ENCODE data around the gene GPT2. TPM values are rescaled to one million over a fixed set of nuclear protein-coding genes. Genes with fewer than 3 reads are reported as not detected.

The GPT2 gene
- total RNA-seq, 1 donor from 2014 or later: 70.2 TPM

- Histone ChIP-seq H3K79me2 (ENCODE audit: insufficient read depth, low read length) (peaks cover 22% of the 10 kb centered on the region), H3K4me1 (ENCODE audit: insufficient read depth, low read length) (peaks cover 24% of the 10 kb centered on the region), H3K36me3 (ENCODE audit: insufficient read depth, low read length) (no peaks in the 10 kb centered on the region), H3K9me3 (ENCODE audit: insufficient read depth, low read depth, low read length) (no peaks in the 10 kb centered on the region), H2AFZ (ENCODE audit: low read depth, low read length) (peak overlapping the region; percentile 99), H3K27ac (ENCODE audit: low read depth, low read length) (no peak overlapping the region), H3K4me3 (ENCODE audit: insufficient read depth, low read depth, low read length) (peak overlapping the region; percentile 88), H3K27me3 (ENCODE audit: insufficient read depth, low read length) (no peaks in the 10 kb centered on the region), H3K4me2 (ENCODE audit: low read length) (peak overlapping the region; percentile 95), H4K20me1 (ENCODE audit: insufficient read depth, low read length) (peaks cover 21% of the 10 kb centered on the region), H3K9ac (ENCODE audit: low read length) (peak overlapping the region; percentile 78)
- Mint-ChIP-seq H3K27me3 (ENCODE audit: low read depth, unreplicated experiment) (peaks cover 9% of the 10 kb centered on the region), H3K4me1 (ENCODE audit: low read depth, unreplicated experiment) (peaks cover 24% of the 10 kb centered on the region), H3K27ac (ENCODE audit: unreplicated experiment) (peak overlapping the region; percentile 97), H3K4me3 (ENCODE audit: unreplicated experiment) (peak overlapping the region; percentile 89), H3K9me3 (ENCODE audit: unreplicated experiment) (no peaks in the 10 kb centered on the region), H3K36me3 (ENCODE audit: low read depth, unreplicated experiment) (peaks cover 6% of the 10 kb centered on the region)
- FAIRE-seq (no peak), DNase-seq (ENCODE audit: low read depth) (no peak)
- TF ChIP-seq, protein P1, sequence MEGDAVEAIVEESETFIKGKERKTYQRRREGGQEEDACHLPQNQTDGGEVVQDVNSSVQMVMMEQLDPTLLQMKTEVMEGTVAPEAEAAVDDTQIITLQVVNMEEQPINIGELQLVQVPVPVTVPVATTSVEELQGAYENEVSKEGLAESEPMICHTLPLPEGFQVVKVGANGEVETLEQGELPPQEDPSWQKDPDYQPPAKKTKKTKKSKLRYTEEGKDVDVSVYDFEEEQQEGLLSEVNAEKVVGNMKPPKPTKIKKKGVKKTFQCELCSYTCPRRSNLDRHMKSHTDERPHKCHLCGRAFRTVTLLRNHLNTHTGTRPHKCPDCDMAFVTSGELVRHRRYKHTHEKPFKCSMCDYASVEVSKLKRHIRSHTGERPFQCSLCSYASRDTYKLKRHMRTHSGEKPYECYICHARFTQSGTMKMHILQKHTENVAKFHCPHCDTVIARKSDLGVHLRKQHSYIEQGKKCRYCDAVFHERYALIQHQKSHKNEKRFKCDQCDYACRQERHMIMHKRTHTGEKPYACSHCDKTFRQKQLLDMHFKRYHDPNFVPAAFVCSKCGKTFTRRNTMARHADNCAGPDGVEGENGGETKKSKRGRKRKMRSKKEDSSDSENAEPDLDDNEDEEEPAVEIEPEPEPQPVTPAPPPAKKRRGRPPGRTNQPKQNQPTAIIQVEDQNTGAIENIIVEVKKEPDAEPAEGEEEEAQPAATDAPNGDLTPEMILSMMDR (IDR thresholded peaks at IDR 0.05; ENCODE audit: insufficient read depth, low read depth, low read length): no peak
- TF ChIP-seq EZH2 (IDR thresholded peaks at IDR 0.05; ENCODE audit: insufficient read depth, low read length): no peak
Observed at GRCh38 chr16:46883353-46883689, 841 bp upstream of the GPT2 start.

DNA sequence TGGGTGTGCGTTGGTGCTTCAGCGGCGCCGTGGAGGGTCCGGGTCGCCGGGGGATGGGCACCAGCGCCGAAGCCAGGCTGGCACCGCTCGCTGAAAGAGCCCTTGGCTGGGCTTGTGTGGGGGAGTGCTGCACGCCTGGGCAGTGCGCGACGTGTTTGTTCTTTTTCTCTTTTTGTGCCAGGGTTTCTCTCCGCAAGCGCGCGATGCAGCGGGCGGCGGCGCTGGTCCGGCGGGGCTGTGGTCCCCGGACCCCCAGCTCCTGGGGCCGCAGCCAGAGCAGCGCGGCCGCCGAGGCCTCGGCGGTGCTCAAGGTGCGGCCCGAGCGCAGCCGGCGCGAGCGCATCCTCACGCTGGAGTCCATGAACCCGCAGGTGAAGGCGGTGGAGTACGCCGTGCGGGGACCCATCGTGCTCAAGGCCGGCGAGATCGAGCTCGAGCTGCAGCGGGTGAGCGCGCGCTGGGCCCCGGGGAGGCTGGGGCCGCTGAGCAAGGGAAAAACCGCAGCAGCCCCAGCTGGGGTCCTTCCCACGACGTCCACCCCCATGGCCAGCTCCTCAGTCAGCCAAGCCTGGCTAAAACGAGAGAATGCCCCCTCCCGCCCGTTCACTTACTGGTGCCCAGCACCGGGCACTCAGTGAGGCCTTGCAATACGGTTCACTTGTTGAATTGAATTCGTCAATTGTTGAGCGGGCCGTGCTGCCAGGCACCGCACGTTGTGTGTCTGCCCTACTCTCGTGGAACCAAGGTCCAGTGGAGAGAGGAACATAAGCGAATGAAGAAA, 541 bp downstream of the GPT2 start:
- H3K36me3 ChIP-seq (ENCODE audit: insufficient read depth, low read length): no peaks in the 10 kb centered on the region
- H3K9me3 ChIP-seq (ENCODE audit: insufficient read depth, low read depth, low read length): no peaks in the 10 kb centered on the region
- peaks cover 9% of the 10 kb centered on the region for H3K27me3 Mint-ChIP-seq (ENCODE audit: low read depth, unreplicated experiment)
- peak overlapping the region; percentile 88 for H3K4me3 ChIP-seq (ENCODE audit: insufficient read depth, low read depth, low read length)
- H3K27ac ChIP-seq (ENCODE audit: low read depth, low read length): no peak overlapping the region
- no peaks in the 10 kb centered on the region for H3K9me3 Mint-ChIP-seq (ENCODE audit: unreplicated experiment)
- peak overlapping the region; percentile 92 for H2AFZ ChIP-seq (ENCODE audit: low read depth, low read length)
- peaks cover 27% of the 10 kb centered on the region for H4K20me1 ChIP-seq (ENCODE audit: insufficient read depth, low read length)
- no peak for FAIRE-seq
- H3K79me2 ChIP-seq (ENCODE audit: insufficient read depth, low read length): peaks cover 31% of the 10 kb centered on the region
- DNase-seq (ENCODE audit: low read depth): no peak
- no peak overlapping the region for H3K27ac Mint-ChIP-seq (ENCODE audit: unreplicated experiment)
- H3K27me3 ChIP-seq (ENCODE audit: insufficient read depth, low read length): no peaks in the 10 kb centered on the region
- H3K4me1 Mint-ChIP-seq (ENCODE audit: low read depth, unreplicated experiment): peaks cover 26% of the 10 kb centered on the region
- TF ChIP-seq, protein P1 (IDR thresholded peaks at IDR 0.05; ENCODE audit: insufficient read depth, low read depth, low read length): no peak
- no peak for TF ChIP-seq EZH2 (IDR thresholded peaks at IDR 0.05; ENCODE audit: insufficient read depth, low read length)
- H3K36me3 Mint-ChIP-seq (ENCODE audit: low read depth, unreplicated experiment): peaks cover 6% of the 10 kb centered on the region
- H3K4me1 ChIP-seq (ENCODE audit: insufficient read depth, low read length): peaks cover 24% of the 10 kb centered on the region
- H3K4me3 Mint-ChIP-seq (ENCODE audit: unreplicated experiment): peak overlapping the region; percentile 97
- peak overlapping the region; percentile 79 for H3K9ac ChIP-seq (ENCODE audit: low read length)
- H3K4me2 ChIP-seq (ENCODE audit: low read length): peak overlapping the region; percentile 95

All from astrocyte (in vitro differentiated cells and primary cell).